Measurements from ENCODE around the gene MYLK2.
"Not testable (repeated sequence)": the region's sequence is repeated elsewhere in the genome, so short reads cannot be mapped to it uniquely, and the experiment has no call there.

Gene MYLK2

GRCh38 chr20:31819083-31819784 is at the start of gene MYLK2:
Gene MYLK2, plus strand, starts transcription at chr20:31819356. Its CDS starts 225 bp downstream, at chr20:31819581.
- DNase-seq (ENCODE audit: low spot score), result no peak

GRCh38 chr20:31769681-31770080 is 49.5 kb upstream of the MYLK2 start:
- DNase-seq (ENCODE audit: low spot score), result no peak

GRCh38 chr20:31770243-31770642 is 48.9 kb upstream of the MYLK2 start:
- DNase-seq (ENCODE audit: low spot score), result no peak

- no peak for DNase-seq (ENCODE audit: low spot score)
Observed at GRCh38 chr20:31774408-31774807, 44.7 kb upstream of the MYLK2 start.

GRCh38 chr20:31780839-31781238 is 38.3 kb upstream of the MYLK2 start:
- no peak for DNase-seq (ENCODE audit: low spot score)

- DNase-seq (ENCODE audit: low spot score), result no peak
Observed at GRCh38 chr20:31781945-31782344, 37.2 kb upstream of the MYLK2 start.

GRCh38 chr20:31784354-31785044 is 34.7 kb upstream of the MYLK2 start:
- DNase-seq (ENCODE audit: low spot score), result no peak

- no peak for DNase-seq (ENCODE audit: low spot score)
Observed at GRCh38 chr20:31785089-31785488, 34.1 kb upstream of the MYLK2 start.

- DNase-seq (ENCODE audit: low spot score), result no peak
Observed at GRCh38 chr20:31788578-31788977, 30.6 kb upstream of the MYLK2 start.

GRCh38 chr20:31790401-31790800 is 28.8 kb upstream of the MYLK2 start:
- no peak for DNase-seq (ENCODE audit: low spot score)

GRCh38 chr20:31797364-31797763 is 21.8 kb upstream of the MYLK2 start:
- DNase-seq (ENCODE audit: low spot score), result no peak

- DNase-seq (ENCODE audit: low spot score), result no peak
Observed at GRCh38 chr20:31801508-31801907, 17.6 kb upstream of the MYLK2 start.

- no peak for DNase-seq (ENCODE audit: low spot score)
Observed at GRCh38 chr20:31803552-31804291, 15.4 kb upstream of the MYLK2 start.

GRCh38 chr20:31806564-31807355 is 12.4 kb upstream of the MYLK2 start:
- DNase-seq (ENCODE audit: low spot score), result no peak

- DNase-seq (ENCODE audit: low spot score), result no peak
Observed at GRCh38 chr20:31808481-31808880, 10.7 kb upstream of the MYLK2 start.

GRCh38 chr20:31809661-31810060 is 9.5 kb upstream of the MYLK2 start:
- DNase-seq (ENCODE audit: low spot score), result no peak

- DNase-seq (ENCODE audit: low spot score), result no peak
Observed at GRCh38 chr20:31811198-31811597, 8.0 kb upstream of the MYLK2 start.

GRCh38 chr20:31811796-31812728 is 7.1 kb upstream of the MYLK2 start:
- DNase-seq (ENCODE audit: low spot score), result no peak

GRCh38 chr20:31813611-31814010 is 5.5 kb upstream of the MYLK2 start:
- no peak for DNase-seq (ENCODE audit: low spot score)

GRCh38 chr20:31814142-31814541 is 5.0 kb upstream of the MYLK2 start:
- DNase-seq (ENCODE audit: low spot score), result not testable (repeated sequence)

Data from COLO829 (cell line).